HL-60 (cell line): Measurements from ENCODE around the gene LPAR2.

Experiments
- CTCF ChIP-seq: IDR thresholded peaks from one replicate; pipeline ENCODE4 v1.5.1; 2011; ENCODE audit warnings: low read length, control low read depth, inconsistent platforms; ENCODE audit not compliant: insufficient read depth
- GABPA ChIP-seq: IDR thresholded peaks from 2 replicates; pipeline ENCODE4 v1.6.1; 2012; ENCODE audit warnings: low read depth
- POLR2AphosphoS5 ChIP-seq: IDR thresholded peaks from 2 replicates; pipeline ENCODE4 v1.6.1; 2012; ENCODE audit warnings: low read depth
- REST ChIP-seq: IDR thresholded peaks from 2 replicates; pipeline ENCODE4 v1.6.1; 2012; ENCODE audit warnings: low read depth; ENCODE audit not compliant: insufficient replicate concordance
- SPI1 ChIP-seq: IDR thresholded peaks from 2 replicates; pipeline ENCODE4 v1.6.1; 2012; ENCODE audit warnings: low read depth, mild to moderate bottlenecking, borderline replicate concordance

- TF ChIP-seq CTCF (no peak), POLR2AphosphoS5 (no peak), GABPA (no peak), REST (no peak), SPI1 (no peak)
Measured at GRCh38 chr19:19630426-19630825, 2.4 kb upstream of the LPAR2 start.
